Fibroblast of lung (primary cell): ENCODE measurements around the gene IGFBPL1. TPM values are rescaled to one million over a fixed set of nuclear protein-coding genes. Genes with fewer than 3 reads are reported as not detected.

ENCODE experiments used
- DNase-seq, 2 donors: peaks; one replicate each; pipeline versions ENCODE4 v3.0.0 to v3.0.0-alpha.2; 2010; ENCODE audit warnings: low read depth in 2 of 2
- H2AFZ ChIP-seq: 2 replicates; pipeline ENCODE4 v1.5.1; 2012; ENCODE audit warnings: low read length, control low read depth, inconsistent platforms
- H3K27ac ChIP-seq: 2 replicates; pipeline ENCODE4 v1.5.1; 2011; ENCODE audit warnings: low read length, control low read depth; ENCODE audit not compliant: insufficient read depth
- H3K27me3 ChIP-seq: 2 replicates; pipeline ENCODE4 v1.5.1; 2011; ENCODE audit warnings: mild to moderate bottlenecking, low read length; ENCODE audit not compliant: control insufficient read depth, insufficient read depth
- H3K36me3 ChIP-seq: 2 replicates; pipeline ENCODE4 v1.5.1; 2011; ENCODE audit warnings: low read length; ENCODE audit not compliant: control insufficient read depth, insufficient read depth
- H3K4me1 ChIP-seq: 2 replicates; pipeline ENCODE4 v1.5.1; 2011; ENCODE audit warnings: low read length; ENCODE audit not compliant: control insufficient read depth, insufficient read depth; ENCODE audit errors: extremely low read depth
- H3K4me2 ChIP-seq: 2 replicates; pipeline ENCODE4 v1.5.1; 2011; ENCODE audit warnings: low read length, control low read depth; ENCODE audit not compliant: insufficient read depth; ENCODE audit errors: extremely low read depth
- H3K4me3 ChIP-seq, 4 experiments: fragments of 200-600 bp in 1 of 4; sonication (generic) in 1 of 4; replicated peaks in 1 of 4; 2 replicates each; pipeline ENCODE4 v1.5.1; 2011 to 2016; ENCODE audit warnings: low read length in 4 of 4, low read depth in 3 of 4, mild to moderate bottlenecking in 3 of 4, control low read depth in 2 of 4, inconsistent platforms in 1 of 4, mixed read lengths in 1 of 4; ENCODE audit not compliant: insufficient read depth in 1 of 4; ENCODE audit errors: control extremely low read depth in 1 of 4
- H3K79me2 ChIP-seq: 2 replicates; pipeline ENCODE4 v1.5.1; 2012; ENCODE audit warnings: mild to moderate bottlenecking, low read length, inconsistent platforms; ENCODE audit not compliant: control insufficient read depth, insufficient read depth
- H3K9ac ChIP-seq: 2 replicates; pipeline ENCODE4 v1.5.1; 2011; ENCODE audit warnings: mild to moderate bottlenecking, low read length, control low read depth; ENCODE audit not compliant: insufficient read depth
- H3K9me3 ChIP-seq: 2 replicates; pipeline ENCODE4 v1.5.1; 2012; ENCODE audit warnings: low read depth, low read length; ENCODE audit not compliant: control insufficient read depth, insufficient read depth
- H4K20me1 ChIP-seq: 2 replicates; pipeline ENCODE4 v1.5.1; 2011; ENCODE audit warnings: low read length; ENCODE audit not compliant: control insufficient read depth, insufficient read depth; ENCODE audit errors: extremely low read depth
- EZH2 ChIP-seq: IDR thresholded peaks from 2 replicates; pipeline ENCODE4 v1.5.1; 2012; ENCODE audit warnings: low read length, control low read depth, mild to moderate bottlenecking; ENCODE audit errors: missing control alignments
- polyA plus RNA-seq, 2 donors: library from polyadenylated mRNA; depleted of rRNA in 1 of 2; stranded (reverse) in 1 of 2; unstranded in 1 of 2; fragments of >200 nt; gene quantifications; 2 replicates each; pipeline ENCODE4 v1.2.1, GENCODE V29; 2011 to 2012; ENCODE audit warnings: missing spikeins in 1 of 2
- total RNA-seq: library from RNA; depleted of rRNA; stranded (reverse); fragments of >200 nt; gene quantifications from 2 replicates; pipeline ENCODE4 v1.2.1, GENCODE V29; 2014
- TF ChIP-seq, protein P1 (sequence below), 2 donors: IDR thresholded peaks in 1 of 2; conservative IDR thresholded peaks in 1 of 2; 1 replicate in 1 of 2; 2 replicates in 1 of 2; pipeline ENCODE4 v1.5.1; 2011 to 2012; ENCODE audit warnings: low read length in 2 of 2, control low read depth in 1 of 2, inconsistent platforms in 1 of 2, low read depth in 1 of 2, mild to moderate bottlenecking in 1 of 2

Gene IGFBPL1
- total and polyA plus RNA-seq, 2 donors (not counting 1 experiment from before 2014, with no cell fraction given): not detected

DNA sequence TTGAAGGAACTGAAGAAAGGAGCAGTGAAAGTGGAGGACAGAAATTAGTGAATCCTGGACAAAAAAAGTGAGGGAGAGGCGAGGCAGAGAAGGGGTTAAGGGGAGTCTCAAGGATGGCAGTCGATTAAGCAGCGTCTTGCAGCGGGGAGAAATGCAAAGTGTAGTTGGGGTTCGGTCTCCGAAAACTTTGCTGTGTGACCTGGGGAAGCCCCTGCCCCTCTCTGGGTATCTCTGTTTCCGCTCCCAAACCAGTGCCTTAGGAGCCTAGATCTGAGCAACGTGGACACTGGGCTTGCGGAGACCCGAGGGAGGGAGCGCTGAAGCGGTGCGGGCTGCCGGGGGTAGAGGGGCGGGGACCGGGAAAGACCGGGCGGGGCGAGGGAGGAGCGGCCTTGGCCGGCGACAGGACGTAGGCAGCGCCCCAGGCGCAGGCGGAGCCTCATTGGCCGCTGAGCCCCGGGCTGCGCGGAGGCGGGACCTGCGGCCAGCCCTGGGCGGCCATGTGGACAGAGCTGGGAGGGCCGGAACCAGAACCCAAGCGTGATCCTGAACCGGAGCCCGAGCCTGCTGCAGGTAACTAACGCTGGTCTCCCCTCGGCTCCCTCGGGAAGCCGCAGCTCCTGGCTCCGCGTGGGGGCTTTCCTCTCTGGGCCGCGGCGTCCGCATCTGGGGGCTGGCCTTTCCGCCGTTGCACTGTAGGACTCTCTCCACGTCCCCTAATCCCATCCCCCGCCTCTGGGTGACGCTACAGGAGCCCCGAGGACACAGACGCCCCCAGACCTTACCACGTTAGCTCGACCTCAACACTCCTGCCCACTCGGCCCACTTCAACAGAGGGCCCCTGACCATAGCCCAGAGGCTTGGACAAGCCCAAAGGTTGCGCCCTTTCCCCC is 31.8 kb downstream of the IGFBPL1 start, which contains the start of gene ALDH1B1:
TSS of gene ALDH1B1 (plus strand) at position 468 of the 893 bp plus-strand sequence. CDS start 3,047 bp downstream, outside the sequence.
- H3K36me3 ChIP-seq: peaks cover 10% of the 10 kb centered on the region
- no peaks in the 10 kb centered on the region for H3K27me3 ChIP-seq
- H3K4me1 ChIP-seq: peaks cover 2% of the 10 kb centered on the region
- TF ChIP-seq, protein P1, sequence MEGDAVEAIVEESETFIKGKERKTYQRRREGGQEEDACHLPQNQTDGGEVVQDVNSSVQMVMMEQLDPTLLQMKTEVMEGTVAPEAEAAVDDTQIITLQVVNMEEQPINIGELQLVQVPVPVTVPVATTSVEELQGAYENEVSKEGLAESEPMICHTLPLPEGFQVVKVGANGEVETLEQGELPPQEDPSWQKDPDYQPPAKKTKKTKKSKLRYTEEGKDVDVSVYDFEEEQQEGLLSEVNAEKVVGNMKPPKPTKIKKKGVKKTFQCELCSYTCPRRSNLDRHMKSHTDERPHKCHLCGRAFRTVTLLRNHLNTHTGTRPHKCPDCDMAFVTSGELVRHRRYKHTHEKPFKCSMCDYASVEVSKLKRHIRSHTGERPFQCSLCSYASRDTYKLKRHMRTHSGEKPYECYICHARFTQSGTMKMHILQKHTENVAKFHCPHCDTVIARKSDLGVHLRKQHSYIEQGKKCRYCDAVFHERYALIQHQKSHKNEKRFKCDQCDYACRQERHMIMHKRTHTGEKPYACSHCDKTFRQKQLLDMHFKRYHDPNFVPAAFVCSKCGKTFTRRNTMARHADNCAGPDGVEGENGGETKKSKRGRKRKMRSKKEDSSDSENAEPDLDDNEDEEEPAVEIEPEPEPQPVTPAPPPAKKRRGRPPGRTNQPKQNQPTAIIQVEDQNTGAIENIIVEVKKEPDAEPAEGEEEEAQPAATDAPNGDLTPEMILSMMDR (conservative IDR thresholded peaks at IDR 0.05 in 1 of 2, IDR thresholded peaks at IDR 0.05 in 1 of 2; ENCODE audit: low read depth in 1 of 2, low read length in 2 of 2): peak; percentile 5 to 36
- TF ChIP-seq EZH2: no peak
- H3K9ac ChIP-seq: peak within 1 kb of the TSS; percentile 81
- H3K27ac ChIP-seq: peak within 1 kb of the TSS; percentile 72
- H2AFZ ChIP-seq: peak within 1 kb of the TSS; percentile 92
- no peaks in the 10 kb centered on the region for H3K9me3 ChIP-seq
- H3K79me2 ChIP-seq: peaks cover 5% of the 10 kb centered on the region
- H4K20me1 ChIP-seq: no peaks in the 10 kb centered on the region
- DNase-seq: peak; percentile 78 to 87
- peak within 1 kb of the TSS; percentile 88 for H3K4me2 ChIP-seq
- H3K4me3 ChIP-seq: peak within 1 kb of the TSS; percentile 52 to 84 (median 82)

DNA sequence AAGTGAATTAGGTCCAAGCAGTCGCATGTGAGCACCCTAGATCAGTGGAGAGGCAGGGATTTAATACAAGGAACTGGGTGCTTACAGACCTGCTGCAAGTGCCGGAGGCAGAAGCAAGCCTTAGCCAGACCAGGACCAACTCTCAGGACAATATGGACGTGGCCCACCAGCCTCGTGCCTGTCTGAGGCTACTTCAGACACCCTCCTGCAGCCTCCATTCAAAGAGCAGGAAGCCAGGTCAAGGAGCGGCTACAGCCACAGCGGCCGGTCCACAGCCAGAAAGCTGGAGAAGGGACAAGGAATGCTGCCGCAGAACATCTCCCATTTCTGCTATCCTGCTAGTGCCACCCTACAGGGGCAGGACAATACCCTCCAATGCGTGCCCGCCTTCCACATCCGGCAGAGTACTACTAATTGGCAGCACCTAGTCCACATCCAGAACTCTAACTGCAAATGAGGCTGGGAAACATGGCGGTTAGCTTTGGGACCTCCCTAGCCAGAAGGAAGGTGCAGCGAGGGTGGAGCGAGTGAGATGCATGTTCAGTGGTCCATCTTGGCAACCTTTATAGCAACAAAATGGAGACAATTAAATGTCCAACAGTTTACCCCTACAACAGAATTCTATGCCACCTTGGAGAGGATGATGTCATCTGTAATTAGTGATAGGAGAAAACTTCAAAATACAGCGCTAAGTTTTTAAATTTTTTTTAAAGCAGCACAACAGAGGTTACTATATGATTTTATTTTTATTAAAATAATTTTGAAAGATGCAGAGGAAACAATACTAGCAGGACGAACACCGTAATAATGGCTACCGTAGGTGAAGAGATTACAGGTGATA is 32.8 kb downstream of the IGFBPL1 start:
- DNase-seq: no peak
- peaks cover 5% of the 10 kb centered on the region for H3K79me2 ChIP-seq
- H3K4me2 ChIP-seq: peak overlapping the region; percentile 88
- H3K27me3 ChIP-seq: no peaks in the 10 kb centered on the region
- peaks cover 6% of the 10 kb centered on the region for H3K36me3 ChIP-seq
- TF ChIP-seq, protein P1 (conservative IDR thresholded peaks at IDR 0.05 in 1 of 2, IDR thresholded peaks at IDR 0.05 in 1 of 2; ENCODE audit: low read depth in 1 of 2, low read length in 2 of 2): no peak
- TF ChIP-seq EZH2: no peak
- peaks cover 2% of the 10 kb centered on the region for H3K4me1 ChIP-seq
- H4K20me1 ChIP-seq: no peaks in the 10 kb centered on the region
- H3K27ac ChIP-seq: no peak overlapping the region
- H3K9me3 ChIP-seq: no peaks in the 10 kb centered on the region
- H3K4me3 ChIP-seq: peak overlapping the region in 1 of 4 experiments; percentile 82
- no peak overlapping the region for H2AFZ ChIP-seq
- no peak overlapping the region for H3K9ac ChIP-seq

GRCh38 chr9:38390851-38391250 is 33.4 kb downstream of the IGFBPL1 start:
- no peaks in the 10 kb centered on the region for H4K20me1 ChIP-seq
- peaks cover 2% of the 10 kb centered on the region for H3K4me1 ChIP-seq
- no peaks in the 10 kb centered on the region for H3K9me3 ChIP-seq
- H3K4me2 ChIP-seq: no peak overlapping the region
- H2AFZ ChIP-seq: no peak overlapping the region
- H3K4me3 ChIP-seq: no peak overlapping the region
- no peak overlapping the region for H3K27ac ChIP-seq
- TF ChIP-seq, protein P1 (conservative IDR thresholded peaks at IDR 0.05 in 1 of 2, IDR thresholded peaks at IDR 0.05 in 1 of 2; ENCODE audit: low read depth in 1 of 2, low read length in 2 of 2): no peak
- TF ChIP-seq EZH2: no peak
- H3K79me2 ChIP-seq: peaks cover 5% of the 10 kb centered on the region
- H3K9ac ChIP-seq: no peak overlapping the region
- DNase-seq: no peak
- H3K36me3 ChIP-seq: peaks cover under 1% of the 10 kb centered on the region
- no peaks in the 10 kb centered on the region for H3K27me3 ChIP-seq
